Breast epithelium (tissue), 3 donors: ENCODE measurements around the gene MGARP.

Source experiments
- CTCF ChIP-seq, 3 donors: fragments of 450-650 bp; IDR thresholded peaks; one replicate each; pipeline ENCODE4 v1.5.1; 2016 to 2017; ENCODE audit warnings: antibody characterized with exemption in 3 of 3, mild to moderate bottlenecking in 3 of 3, moderate library complexity in 3 of 3
- POLR2A ChIP-seq: fragments of 450-650 bp; IDR thresholded peaks from one replicate; pipeline ENCODE4 v1.6.1; 2016; ENCODE audit warnings: antibody characterized with exemption, mild to moderate bottlenecking, moderate library complexity
- POLR2AphosphoS5 ChIP-seq, 3 donors: sonication (generic); formaldehyde crosslinking; IDR thresholded peaks; one replicate each; pipeline ENCODE4 v1.6.1; 2017; ENCODE audit warnings: antibody characterized with exemption in 3 of 3

DNA sequence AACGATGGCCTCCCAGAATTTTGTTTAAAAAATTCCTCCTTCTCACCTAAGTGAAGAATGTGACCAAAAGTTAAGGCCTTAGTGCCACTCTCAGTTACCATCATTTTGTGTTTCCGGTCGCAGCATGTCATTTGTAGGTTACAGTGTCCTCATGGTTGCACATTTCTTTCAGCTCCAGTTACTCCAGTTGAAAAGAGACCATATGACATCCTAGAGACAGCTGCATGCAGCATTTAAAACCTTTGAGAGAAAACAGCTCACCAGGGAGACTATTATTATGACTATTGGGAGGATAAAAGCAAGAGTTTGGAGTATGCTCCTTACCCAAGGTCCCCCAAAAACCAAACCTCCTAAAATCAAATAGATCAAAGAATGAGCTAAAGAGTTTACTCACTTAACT lies 45.8 kb downstream of the MGARP start:
- no peak for TF ChIP-seq CTCF (IDR thresholded peaks at IDR 0.05)
- TF ChIP-seq POLR2AphosphoS5 (IDR thresholded peaks at IDR 0.05): no peak
- TF ChIP-seq POLR2A: no peak
